Neuronal stem cell (in vitro differentiated cells): ENCODE results near the gene OR2V2.

Experiments
- DNase-seq: peaks from one replicate; pipeline ENCODE4 v3.0.0-alpha.2; 2013; ENCODE audit warnings: low spot score
- H2AFZ ChIP-seq: one replicate; pipeline ENCODE4 v1.6.1; 2013; ENCODE audit warnings: mild to moderate bottlenecking, low read length, inconsistent platforms
- H2AK5ac ChIP-seq: 2 replicates; pipeline ENCODE4 v1.6.1; 2013; ENCODE audit warnings: low read depth, mild to moderate bottlenecking, inconsistent platforms, low read length, moderate library complexity, mixed read lengths
- H2BK120ac ChIP-seq: 2 replicates; pipeline ENCODE4 v1.6.1; 2013; ENCODE audit warnings: low read depth, mild to moderate bottlenecking, inconsistent platforms, low read length, moderate library complexity, mixed read lengths
- H2BK12ac ChIP-seq: one replicate; pipeline ENCODE4 v1.6.1; 2013; ENCODE audit warnings: low read length, inconsistent platforms
- H2BK15ac ChIP-seq: 2 replicates; pipeline ENCODE4 v1.6.1; 2013; ENCODE audit warnings: mild to moderate bottlenecking, low read length, inconsistent platforms, mixed read lengths
- H2BK5ac ChIP-seq: one replicate; pipeline ENCODE4 v1.6.1; 2013; ENCODE audit warnings: inconsistent platforms, mild to moderate bottlenecking, low read length, moderate library complexity
- H3K14ac ChIP-seq: one replicate; pipeline ENCODE4 v1.6.1; 2013; ENCODE audit warnings: low read length, inconsistent platforms
- H3K18ac ChIP-seq: 2 replicates; pipeline ENCODE4 v1.6.1; 2013; ENCODE audit warnings: low read length, inconsistent platforms
- H3K23ac ChIP-seq: 2 replicates; pipeline ENCODE4 v1.6.1; 2013; ENCODE audit warnings: low read depth, mild to moderate bottlenecking, mixed read lengths, low read length, inconsistent platforms; ENCODE audit not compliant: poor library complexity
- H3K27ac ChIP-seq: replicated peaks from 3 replicates; pipeline ENCODE4 v1.5.1; 2013; ENCODE audit warnings: low read length, inconsistent platforms
- H3K27me3 ChIP-seq, 3 experiments: 2 replicates each; pipeline ENCODE4 v1.6.1; 2013; ENCODE audit warnings: low read length in 3 of 3, mild to moderate bottlenecking in 2 of 3, inconsistent platforms in 1 of 3, low read depth in 1 of 3, mixed read lengths in 1 of 3, moderate library complexity in 1 of 3; ENCODE audit not compliant: control insufficient read depth in 3 of 3, insufficient read depth in 3 of 3
- H3K36me3 ChIP-seq, 2 donors: replicated peaks in 1 of 2; 2 replicates each; pipeline ENCODE4 v1.6.1; 2013; ENCODE audit warnings: low read length in 2 of 2; ENCODE audit not compliant: control insufficient read depth in 2 of 2, insufficient read depth in 2 of 2
- H3K4ac ChIP-seq: 2 replicates; pipeline ENCODE4 v1.6.1; 2013; ENCODE audit warnings: inconsistent platforms, mild to moderate bottlenecking, low read length, moderate library complexity
- H3K4me1 ChIP-seq, 2 donors: 1 replicate in 1 of 2; 2 replicates in 1 of 2; pipeline ENCODE4 v1.6.1; 2013; ENCODE audit warnings: low read length in 2 of 2, low read depth in 1 of 2; ENCODE audit not compliant: control insufficient read depth in 2 of 2, insufficient read depth in 1 of 2
- H3K4me2 ChIP-seq: one replicate; pipeline ENCODE4 v1.6.1; 2013; ENCODE audit warnings: mild to moderate bottlenecking, low read length, inconsistent platforms; ENCODE audit not compliant: insufficient read depth, poor library complexity, severe bottlenecking
- H3K4me3 ChIP-seq, 2 donors: 2 replicates each; pipeline ENCODE4 v1.5.1; 2013; ENCODE audit warnings: low read length in 2 of 2, mild to moderate bottlenecking in 2 of 2, inconsistent platforms in 1 of 2, moderate library complexity in 1 of 2
- H3K79me1 ChIP-seq: one replicate; pipeline ENCODE4 v1.6.1; 2013; ENCODE audit warnings: low read depth, mild to moderate bottlenecking, inconsistent platforms, low read length, moderate library complexity
- H3K9ac ChIP-seq: one replicate; pipeline ENCODE4 v1.6.1; 2013; ENCODE audit warnings: mild to moderate bottlenecking, low read depth, low read length, inconsistent platforms; ENCODE audit not compliant: poor library complexity
- H3K9me3 ChIP-seq, 2 donors: replicated peaks in 1 of 2; 2 replicates each; pipeline versions ENCODE3 to v1.6.1; 2013; ENCODE audit warnings: low read length in 2 of 2, mild to moderate bottlenecking in 2 of 2, inconsistent platforms in 1 of 2, low read depth in 1 of 2, mixed read lengths in 1 of 2, moderate library complexity in 1 of 2; ENCODE audit not compliant: control insufficient read depth in 2 of 2, insufficient read depth in 1 of 2
- H4K8ac ChIP-seq: one replicate; pipeline ENCODE4 v1.6.1; 2013; ENCODE audit warnings: low read depth, mild to moderate bottlenecking, inconsistent platforms, low read length, moderate library complexity
- H4K91ac ChIP-seq: one replicate; pipeline ENCODE4 v1.6.1; 2013; ENCODE audit warnings: low read length, low read depth, mild to moderate bottlenecking, inconsistent platforms; ENCODE audit not compliant: poor library complexity
- WGBS, 2 donors: extraction: QIAGEN DNeasy Blood & Tissue Kit; methylation state at CpG; one replicate each; pipeline ENCODE4 v1.1.7; 2013; ENCODE audit warnings: missing lambda C conversion rate in 2 of 2, mixed read lengths in 1 of 2; ENCODE audit not compliant: insufficient read length in 2 of 2, insufficient replicate concordance in 1 of 2; ENCODE audit errors: extremely low coverage in 2 of 2; 5-methylcytosine and 5-hydroxymethylcytosine counted together

Gene OR2V2

GRCh38 chr5:181119105-181119504 is 28.3 kb upstream of the OR2V2 start:
- Histone ChIP-seq H4K91ac (no peak overlapping the region), H3K4ac (no peak overlapping the region), H3K9ac (no peak overlapping the region), H2BK5ac (no peak overlapping the region), H3K4me1 (peaks cover 0 to 2% of the 10 kb centered on the region in 2 donors), H3K4me3 (no peak overlapping the region), H2BK120ac (no peak overlapping the region), H3K18ac (no peak overlapping the region), H3K27ac (no peak overlapping the region), H3K9me3 (peaks cover 7 to 9% of the 10 kb centered on the region in 2 donors), H2AFZ (no peak overlapping the region), H4K8ac (no peak overlapping the region), H3K14ac (no peak overlapping the region), H2AK5ac (no peak overlapping the region), H2BK15ac (no peak overlapping the region), H2BK12ac (no peak overlapping the region), H3K36me3 (no peaks in the 10 kb centered on the region), H3K4me2 (no peak overlapping the region), H3K27me3 (peaks cover 8 to 61% (median 23%) of the 10 kb centered on the region in 3 experiments), H3K79me1 (no peaks in the 10 kb centered on the region), H3K23ac (peak overlapping the region; percentile 46)
- no peak for DNase-seq
- WGBS, 2 donors: no CpG with 5 or more reads among the region's 8 CpGs

- H4K91ac ChIP-seq: no peak overlapping the region
- DNase-seq: no peak
- H2AFZ ChIP-seq: no peak overlapping the region
- no peak overlapping the region for H2BK5ac ChIP-seq
- H3K23ac ChIP-seq: no peak overlapping the region
- H3K9ac ChIP-seq: no peak overlapping the region
- peaks cover 0 to 51% (median 11%) of the 10 kb centered on the region in 3 experiments for H3K27me3 ChIP-seq
- no peaks in the 10 kb centered on the region for H3K79me1 ChIP-seq
- peaks cover 0 to 2% of the 10 kb centered on the region in 2 donors for H3K4me1 ChIP-seq
- H2BK15ac ChIP-seq: no peak overlapping the region
- no peak overlapping the region for H3K18ac ChIP-seq
- no peak overlapping the region for H4K8ac ChIP-seq
- no peak overlapping the region for H3K14ac ChIP-seq
- no peak overlapping the region for H3K27ac ChIP-seq
- H2BK120ac ChIP-seq: no peak overlapping the region
- no CpG with 5 or more reads among the region's 4 CpGs for WGBS, 2 donors
- no peak overlapping the region for H2AK5ac ChIP-seq
- no peaks in the 10 kb centered on the region for H3K36me3 ChIP-seq
- H3K4me2 ChIP-seq: no peak overlapping the region
- H3K9me3 ChIP-seq: peaks cover 1 to 2% of the 10 kb centered on the region in 2 donors
- H3K4me3 ChIP-seq: no peak overlapping the region
- no peak overlapping the region for H2BK12ac ChIP-seq
- H3K4ac ChIP-seq: no peak overlapping the region
Measured at GRCh38 chr5:181120306-181120705, 27.1 kb upstream of the OR2V2 start.

GRCh38 chr5:181120761-181121160 is 26.6 kb upstream of the OR2V2 start:
- no peak overlapping the region for H2BK5ac ChIP-seq
- peaks cover 0 to 46% (median 8%) of the 10 kb centered on the region in 3 experiments for H3K27me3 ChIP-seq
- no peak overlapping the region for H3K23ac ChIP-seq
- H3K4me2 ChIP-seq: no peak overlapping the region
- H3K27ac ChIP-seq: no peak overlapping the region
- DNase-seq: no peak
- H2BK12ac ChIP-seq: no peak overlapping the region
- H3K4me3 ChIP-seq: no peak overlapping the region
- H2BK120ac ChIP-seq: no peak overlapping the region
- no peak overlapping the region for H4K91ac ChIP-seq
- no peaks in the 10 kb centered on the region for H3K4me1 ChIP-seq
- no peaks in the 10 kb centered on the region for H3K9me3 ChIP-seq
- no peak overlapping the region for H2BK15ac ChIP-seq
- no peak overlapping the region for H2AFZ ChIP-seq
- H3K79me1 ChIP-seq: no peaks in the 10 kb centered on the region
- no peak overlapping the region for H2AK5ac ChIP-seq
- no peak overlapping the region for H3K18ac ChIP-seq
- H3K4ac ChIP-seq: no peak overlapping the region
- no peak overlapping the region for H3K14ac ChIP-seq
- H4K8ac ChIP-seq: no peak overlapping the region
- no CpG with 5 or more reads among the region's 5 CpGs for WGBS, 2 donors
- no peaks in the 10 kb centered on the region for H3K36me3 ChIP-seq
- no peak overlapping the region for H3K9ac ChIP-seq

- Histone ChIP-seq H3K27ac (no peak overlapping the region), H2BK12ac (no peak overlapping the region), H2AFZ (no peak overlapping the region), H3K27me3 (peaks cover 0 to 37% (median 3%) of the 10 kb centered on the region in 3 experiments), H2BK15ac (no peak overlapping the region), H3K18ac (no peak overlapping the region), H3K4me3 (no peak overlapping the region), H3K9me3 (no peaks in the 10 kb centered on the region), H3K9ac (no peak overlapping the region), H2BK5ac (peak overlapping the region; percentile 8), H4K8ac (no peak overlapping the region), H3K4me1 (no peaks in the 10 kb centered on the region), H2BK120ac (no peak overlapping the region), H3K14ac (no peak overlapping the region), H3K4me2 (no peak overlapping the region), H4K91ac (no peak overlapping the region), H2AK5ac (no peak overlapping the region), H3K79me1 (no peaks in the 10 kb centered on the region), H3K23ac (no peak overlapping the region), H3K4ac (no peak overlapping the region), H3K36me3 (no peaks in the 10 kb centered on the region)
- no CpG with 5 or more reads among the region's 28 CpGs for WGBS, 2 donors
- DNase-seq: no peak
Measured at GRCh38 chr5:181121675-181122561, 25.5 kb upstream of the OR2V2 start.
